Measurements from ENCODE around the gene FOXO4. TPM values are rescaled to one million over a fixed set of nuclear protein-coding genes. Genes with fewer than 3 reads are reported as not detected.
"Not testable (repeated sequence)": the region's sequence is repeated elsewhere in the genome, so short reads cannot be mapped to it uniquely, and the experiment has no call there.

FOXO4 gene
- total RNA-seq: 10 to 100 TPM; 11.9 to 40.6 (median 30.0) TPM
- polyA plus RNA-seq: 1 to 10 TPM; 1.2 to 2.3 TPM
- 45.0 reads per million, percentile 69 among the genes with 10 or more reads in this experiment for total RNA-seq

- Histone ChIP-seq H3K4me1 (ENCODE audit: control insufficient read depth in 2 of 2, insufficient read depth in 2 of 2, low read length in 2 of 2) (peaks cover 20 to 22% of the 10 kb centered on the region in 2 donors), H3K27me3 (ENCODE audit: control insufficient read depth in 2 of 2, insufficient read depth in 2 of 2, low read length in 2 of 2) (no peaks in the 10 kb centered on the region), H3K27ac (ENCODE audit: low read depth, low read length) (peak within 1 kb of the TSS; percentile 85), H3K36me3 (ENCODE audit: control insufficient read depth in 2 of 3, insufficient read depth in 3 of 3, low read length in 3 of 3) (no peaks in the 10 kb centered on the region), H3K4me3 (ENCODE audit: low read length) (peak within 1 kb of the TSS; percentile 70), H3K9me3 (ENCODE audit: control insufficient read depth in 2 of 3, low read length in 3 of 3) (no peaks in the 10 kb centered on the region)
- Mint-ChIP-seq H3K4me1 (peaks cover 11 to 40% (median 33%) of the 10 kb centered on the region in 7 donors), H3K4me3 (peak within 1 kb of the TSS; percentile 90 to 100 (median 96)), H3K36me3 (no peaks in the 10 kb centered on the region), H3K27ac (peak within 1 kb of the TSS; percentile 91 to 97 (median 95)), H3K9me3 (peaks cover 0 to 5% (median 0%) of the 10 kb centered on the region in 11 donors), H3K27me3 (peaks cover 0 to 6% (median 0%) of the 10 kb centered on the region in 5 donors)
- intact Hi-C loops (cut with micrococcal nuclease): loop anchor here (1.0 kb wide), 2 partner anchors 27 to 188 kb away; partner anchors contain the start of genes SNX12 (in 2 of the 2) and NONO (in 1 of the 2)
- DNase-seq (peak; percentile 69 to 91 (median 82)), ATAC-seq (peak; percentile 92)
- CTCF ChIA-PET: interaction anchor here (2.8 kb wide), 1 partner anchor 34 kb away, joined by 21 read pairs; no protein-coding TSS in a partner anchor
- POLR2A ChIA-PET: interaction anchor here (0.9 to 2.8 kb wide), 8 partner anchors 10 to 270 kb away, joined by 4 to 14 read pairs (median 6); partner anchors contain the start of genes CXorf65, IL2RG, MED12 and SNX12
These were observed at the start of gene FOXO4 for GRCh38 chrX:71095555-71095980. TSS of gene FOXO4 (plus strand) at chrX:71095851. CDS start at chrX:71096529, 678 bp downstream.

- H3K36me3 Mint-ChIP-seq; H3K27me3 Mint-ChIP-seq; H3K36me3 ChIP-seq (ENCODE audit: control insufficient read depth in 2 of 3, insufficient read depth in 3 of 3, low read length in 3 of 3); H3K27me3 ChIP-seq (ENCODE audit: control insufficient read depth in 2 of 2, insufficient read depth in 2 of 2, low read length in 2 of 2); H3K9me3 Mint-ChIP-seq; H3K4me3 ChIP-seq (ENCODE audit: low read length); POLR2A ChIA-PET; H3K27ac Mint-ChIP-seq; DNase-seq; H3K4me1 Mint-ChIP-seq; H3K4me3 Mint-ChIP-seq; H3K9me3 ChIP-seq (ENCODE audit: control insufficient read depth in 2 of 3, low read length in 3 of 3); intact Hi-C loops (cut with micrococcal nuclease); CTCF ChIA-PET; H3K27ac ChIP-seq (ENCODE audit: low read depth, low read length); H3K4me1 ChIP-seq (ENCODE audit: control insufficient read depth in 2 of 2, insufficient read depth in 2 of 2, low read length in 2 of 2); ATAC-seq: not testable (repeated sequence)
These were observed 47.8 kb upstream of the FOXO4 start for GRCh38 chrX:71047891-71048290.

GRCh38 chrX:71052721-71053120, 42.9 kb upstream of the FOXO4 start:
- DNase-seq: no peak
- Histone ChIP-seq H3K4me3 (ENCODE audit: low read length) (no peak overlapping the region), H3K4me1 (ENCODE audit: control insufficient read depth in 2 of 2, insufficient read depth in 2 of 2, low read length in 2 of 2) (no peaks in the 10 kb centered on the region), H3K27ac (ENCODE audit: low read depth, low read length) (no peak overlapping the region), H3K27me3 (ENCODE audit: control insufficient read depth in 2 of 2, insufficient read depth in 2 of 2, low read length in 2 of 2) (no peaks in the 10 kb centered on the region), H3K36me3 (ENCODE audit: control insufficient read depth in 2 of 3, insufficient read depth in 3 of 3, low read length in 3 of 3) (no peaks in the 10 kb centered on the region), H3K9me3 (ENCODE audit: control insufficient read depth in 2 of 3, low read length in 3 of 3) (no peaks in the 10 kb centered on the region)
- Mint-ChIP-seq H3K27me3 (no peaks in the 10 kb centered on the region), H3K9me3 (no peaks in the 10 kb centered on the region), H3K4me3 (peak overlapping the region in 2 of 10 donors; percentile 46 to 48), H3K4me1 (peaks cover 0 to 15% (median 11%) of the 10 kb centered on the region in 7 donors), H3K36me3 (peaks cover 0 to 2% (median 0%) of the 10 kb centered on the region in 5 donors), H3K27ac (no peak overlapping the region)
- ChIA-PET CTCF (no interaction called here), POLR2A (interaction anchor here (0.7 kb wide), 1 partner anchor 45 kb away, joined by 6 read pairs; no protein-coding TSS in a partner anchor)
- ATAC-seq: no peak
- intact Hi-C loops (cut with micrococcal nuclease): no loop called here

GRCh38 chrX:71053217-71053621, 42.4 kb upstream of the FOXO4 start:
- CTCF ChIA-PET: no interaction called here
- Mint-ChIP-seq H3K36me3 (peaks cover 0 to 5% (median 3%) of the 10 kb centered on the region in 5 donors), H3K4me3 (peak overlapping the region in 2 of 10 donors; percentile 46 to 48), H3K4me1 (peaks cover 4 to 20% (median 16%) of the 10 kb centered on the region in 7 donors), H3K9me3 (no peaks in the 10 kb centered on the region), H3K27me3 (no peaks in the 10 kb centered on the region), H3K27ac (no peak overlapping the region)
- Histone ChIP-seq H3K27ac (ENCODE audit: low read depth, low read length) (no peak overlapping the region), H3K27me3 (ENCODE audit: control insufficient read depth in 2 of 2, insufficient read depth in 2 of 2, low read length in 2 of 2) (no peaks in the 10 kb centered on the region), H3K4me1 (ENCODE audit: control insufficient read depth in 2 of 2, insufficient read depth in 2 of 2, low read length in 2 of 2) (no peaks in the 10 kb centered on the region), H3K4me3 (ENCODE audit: low read length) (no peak overlapping the region), H3K9me3 (ENCODE audit: control insufficient read depth in 2 of 3, low read length in 3 of 3) (no peaks in the 10 kb centered on the region), H3K36me3 (ENCODE audit: control insufficient read depth in 2 of 3, insufficient read depth in 3 of 3, low read length in 3 of 3) (no peaks in the 10 kb centered on the region)
- ATAC-seq (peak; percentile 44), DNase-seq (no peak)
- POLR2A ChIA-PET: interaction anchor here (0.7 kb wide), 1 partner anchor 44 kb away, joined by 6 read pairs; no protein-coding TSS in a partner anchor
- intact Hi-C loops (cut with micrococcal nuclease): no loop called here

GRCh38 chrX:71056867-71057266, 38.8 kb upstream of the FOXO4 start:
- CTCF ChIA-PET: no interaction called here
- H3K36me3 Mint-ChIP-seq: peaks cover 0 to 24% (median 11%) of the 10 kb centered on the region in 5 donors
- no peaks in the 10 kb centered on the region for H3K27me3 Mint-ChIP-seq
- no peak overlapping the region for H3K27ac ChIP-seq (ENCODE audit: low read depth, low read length)
- no peak overlapping the region for H3K4me3 ChIP-seq (ENCODE audit: low read length)
- H3K4me3 Mint-ChIP-seq: no peak overlapping the region
- ATAC-seq (no peak), DNase-seq (no peak)
- H3K27ac Mint-ChIP-seq: peak overlapping the region in 2 of 9 donors; percentile 7 to 25
- H3K9me3 ChIP-seq (ENCODE audit: control insufficient read depth in 2 of 3, low read length in 3 of 3): no peaks in the 10 kb centered on the region
- no peaks in the 10 kb centered on the region for H3K9me3 Mint-ChIP-seq
- H3K27me3 ChIP-seq (ENCODE audit: control insufficient read depth in 2 of 2, insufficient read depth in 2 of 2, low read length in 2 of 2): no peaks in the 10 kb centered on the region
- peaks cover 0 to 22% (median 1%) of the 10 kb centered on the region in 3 experiments for H3K36me3 ChIP-seq (ENCODE audit: control insufficient read depth in 2 of 3, insufficient read depth in 3 of 3, low read length in 3 of 3)
- intact Hi-C loops (cut with micrococcal nuclease): no loop called here
- POLR2A ChIA-PET: no interaction called here
- H3K4me1 ChIP-seq (ENCODE audit: control insufficient read depth in 2 of 2, insufficient read depth in 2 of 2, low read length in 2 of 2): no peaks in the 10 kb centered on the region
- peaks cover 11 to 39% (median 32%) of the 10 kb centered on the region in 7 donors for H3K4me1 Mint-ChIP-seq

GRCh38 chrX:71057848-71058530, 37.7 kb upstream of the FOXO4 start:
- H3K9me3 ChIP-seq (ENCODE audit: control insufficient read depth in 2 of 3, low read length in 3 of 3): no peaks in the 10 kb centered on the region
- Mint-ChIP-seq H3K4me3 (peak overlapping the region in 2 of 10 donors; percentile 8 to 31), H3K27me3 (no peaks in the 10 kb centered on the region), H3K27ac (peak overlapping the region in 4 of 9 donors; percentile 24 to 72 (median 28)), H3K36me3 (peaks cover 0 to 29% (median 12%) of the 10 kb centered on the region in 5 donors), H3K4me1 (peaks cover 11 to 40% (median 32%) of the 10 kb centered on the region in 7 donors), H3K9me3 (no peaks in the 10 kb centered on the region)
- POLR2A ChIA-PET: interaction anchor here (1.0 to 3.0 kb wide), 2 partner anchors 9 to 10 kb away, joined by 3 to 12 read pairs; partner anchors contain the start of gene SNX12
- H3K36me3 ChIP-seq (ENCODE audit: control insufficient read depth in 2 of 3, insufficient read depth in 3 of 3, low read length in 3 of 3): peaks cover 0 to 23% (median 3%) of the 10 kb centered on the region in 3 experiments
- H3K27ac ChIP-seq (ENCODE audit: low read depth, low read length): no peak overlapping the region
- CTCF ChIA-PET: interaction anchor here (0.6 kb wide), 1 partner anchor 104 kb away, joined by 3 read pairs; no protein-coding TSS in a partner anchor
- intact Hi-C loops (cut with micrococcal nuclease): no loop called here
- DNase-seq (no peak), ATAC-seq (no peak)
- H3K4me3 ChIP-seq (ENCODE audit: low read length): no peak overlapping the region
- H3K27me3 ChIP-seq (ENCODE audit: control insufficient read depth in 2 of 2, insufficient read depth in 2 of 2, low read length in 2 of 2): no peaks in the 10 kb centered on the region
- no peaks in the 10 kb centered on the region for H3K4me1 ChIP-seq (ENCODE audit: control insufficient read depth in 2 of 2, insufficient read depth in 2 of 2, low read length in 2 of 2)

Measured in naive thymus-derived CD4-positive, alpha-beta T cell (primary cell).